K562 (cell line): Measurements from ENCODE around the gene HBP1. TPM values are rescaled to one million over a fixed set of nuclear protein-coding genes. Genes with fewer than 3 reads are reported as not detected.
A peak's percentile ranks its signal among the peaks of the same experiment; 100 is the strongest.

Source experiments
- ADNP ChIP-seq: fragments of 200-800 bp; sonication (Bioruptor generic); IDR thresholded peaks from 2 replicates; pipeline ENCODE4 v1.6.1; 2016; ENCODE audit warnings: missing genetic modification characterization, missing compliant biosample characterization
- ATF3 ChIP-seq, 2 experiments: fragments of 450-650 bp in 1 of 2; sonication (generic) in 1 of 2; formaldehyde crosslinking in 1 of 2; IDR thresholded peaks in 1 of 2; conservative IDR thresholded peaks in 1 of 2; 2 replicates each; pipeline versions ENCODE4 v1.6.1 to v1.8.1; 2016 to 2023; ENCODE audit warnings: mild to moderate bottlenecking in 2 of 2, moderate library complexity in 2 of 2, inconsistent platforms in 1 of 2, missing genetic modification reagents in 1 of 2
- FIP1L1 ChIP-seq: fragments of 200-400 bp; formaldehyde crosslinking; IDR thresholded peaks from 2 replicates; pipeline ENCODE4 v1.6.1; 2018; ENCODE audit warnings: mild to moderate bottlenecking, low read depth, low read length; ENCODE audit not compliant: poor library complexity, severe bottlenecking
- HDAC2 ChIP-seq: fragments of 450-650 bp; IDR thresholded peaks from 2 replicates; pipeline ENCODE4 v1.6.1; 2016; ENCODE audit warnings: mild to moderate bottlenecking
- NCOA2 ChIP-seq, 2 experiments: fragments of 450-650 bp; IDR thresholded peaks; 2 replicates each; pipeline ENCODE4 v1.6.1; 2018; ENCODE audit warnings: mild to moderate bottlenecking in 2 of 2, moderate library complexity in 1 of 2; ENCODE audit not compliant: partially characterized antibody in 2 of 2
- TFE3 ChIP-seq: fragments of 450-650 bp; formaldehyde crosslinking; IDR thresholded peaks from 2 replicates; pipeline ENCODE4 v1.4.0; 2020; ENCODE audit warnings: mild to moderate bottlenecking, mixed read lengths
- TOE1 ChIP-seq, 2 experiments: fragments of 450-650 bp in 1 of 2; sonication (generic) in 1 of 2; formaldehyde crosslinking in 1 of 2; IDR thresholded peaks; 2 replicates each; pipeline versions ENCODE4 v1.7.1 to v1.8.0; 2016 to 2022; ENCODE audit warnings: borderline replicate concordance in 2 of 2, mild to moderate bottlenecking in 2 of 2, antibody characterized with exemption in 1 of 2, inconsistent platforms in 1 of 2, low read depth in 1 of 2, missing genetic modification reagents in 1 of 2, moderate library complexity in 1 of 2
- ZBTB33 ChIP-seq: sonication (generic); formaldehyde crosslinking; IDR thresholded peaks from 2 replicates; pipeline ENCODE4 v1.8.1; 2023; ENCODE audit warnings: mild to moderate bottlenecking, missing genetic modification reagents
- ZHX1 ChIP-seq: fragments of 150-350 bp; conservative IDR thresholded peaks from 2 replicates; pipeline ENCODE4 v1.6.1; 2014; ENCODE audit warnings: low read length
- ZNF324 ChIP-seq: fragments of 250-450 bp; sonication (Bioruptor Pico); IDR thresholded peaks from 2 replicates; pipeline ENCODE4 v1.4.0; 2020; ENCODE audit warnings: mild to moderate bottlenecking
- ZNF57 ChIP-seq: fragments of 450-650 bp; formaldehyde crosslinking; IDR thresholded peaks from 2 replicates; pipeline ENCODE4 v1.4.0; 2020; ENCODE audit warnings: mild to moderate bottlenecking, moderate library complexity
- polyA plus RNA-seq, 8 experiments: library from polyadenylated mRNA; depleted of rRNA in 4 of 8; stranded (reverse) in 5 of 8; unstranded in 3 of 8; fragments of >200 nt; fragmentation: Nextera tagmentation in 2 of 8; fragmentation: Illumina TruSeq in 1 of 8; extraction: Ambion mirVana in 2 of 8; extraction: Trizol in 1 of 8; gene quantifications; 2 replicates each; pipeline versions ENCODE4 v1.2.1 to v1.2.3, GENCODE V29; 2011 to 2014; ENCODE audit warnings: inconsistent platforms in 1 of 8, missing spikeins in 1 of 8
- total RNA-seq, 7 experiments: library from RNA; depleted of rRNA in 6 of 7; stranded (reverse); fragments of >200 nt in 6 of 7; fragmentation: Illumina TruSeq in 2 of 7; extraction: Trizol in 2 of 7; gene quantifications; 2 replicates each; pipeline versions ENCODE4 v1.2.1 to v1.2.3, GENCODE V29; 2011 to 2021; ENCODE audit warnings: low replicate concordance in 1 of 7
- TF ChIP-seq, protein P1 (sequence below): sonication (generic); formaldehyde crosslinking; IDR thresholded peaks from 2 replicates; pipeline ENCODE4 v1.8.0; 2022; ENCODE audit warnings: mild to moderate bottlenecking, missing genetic modification reagents

Gene HBP1
- total and polyA plus RNA-seq, 9 of the 15 experiments (the other 6 are each of a cell fraction or from before 2014, with no cell fraction given), result 18.7 to 59.9 (median 27.0) TPM

- TF ChIP-seq ATF3 (IDR thresholded peaks at IDR 0.05) (peak; percentile 63; the same call in 1 of the 2 replicates), ATF3 (CRISPR knock-in tag; conservative IDR thresholded peaks at IDR 0.05) (peak; percentile 72), HDAC2 (peak; percentile 96), FIP1L1 (no peak), NCOA2 (IDR thresholded peaks at IDR 0.05; ENCODE audit: partially characterized antibody in 2 of 2) (no peak), ADNP (tag) (no peak), ZNF324 (no peak), ZBTB33 (CRISPR knock-in tag) (no peak), TOE1 (IDR thresholded peaks at IDR 0.05; ENCODE audit: borderline replicate concordance) (peak; percentile 98), TOE1 (CRISPR knock-in tag; IDR thresholded peaks at IDR 0.05; ENCODE audit: borderline replicate concordance, low read depth) (0 out of 2 replicates have a peak, but pooled peaks have one; percentile 49), ZHX1 (peak; percentile 74; the same call in 1 of the 2 replicates), TFE3 (CRISPR knock-in tag) (peak; percentile 96), ZNF57 (CRISPR knock-in tag) (no peak)
- TF ChIP-seq, protein P1, sequence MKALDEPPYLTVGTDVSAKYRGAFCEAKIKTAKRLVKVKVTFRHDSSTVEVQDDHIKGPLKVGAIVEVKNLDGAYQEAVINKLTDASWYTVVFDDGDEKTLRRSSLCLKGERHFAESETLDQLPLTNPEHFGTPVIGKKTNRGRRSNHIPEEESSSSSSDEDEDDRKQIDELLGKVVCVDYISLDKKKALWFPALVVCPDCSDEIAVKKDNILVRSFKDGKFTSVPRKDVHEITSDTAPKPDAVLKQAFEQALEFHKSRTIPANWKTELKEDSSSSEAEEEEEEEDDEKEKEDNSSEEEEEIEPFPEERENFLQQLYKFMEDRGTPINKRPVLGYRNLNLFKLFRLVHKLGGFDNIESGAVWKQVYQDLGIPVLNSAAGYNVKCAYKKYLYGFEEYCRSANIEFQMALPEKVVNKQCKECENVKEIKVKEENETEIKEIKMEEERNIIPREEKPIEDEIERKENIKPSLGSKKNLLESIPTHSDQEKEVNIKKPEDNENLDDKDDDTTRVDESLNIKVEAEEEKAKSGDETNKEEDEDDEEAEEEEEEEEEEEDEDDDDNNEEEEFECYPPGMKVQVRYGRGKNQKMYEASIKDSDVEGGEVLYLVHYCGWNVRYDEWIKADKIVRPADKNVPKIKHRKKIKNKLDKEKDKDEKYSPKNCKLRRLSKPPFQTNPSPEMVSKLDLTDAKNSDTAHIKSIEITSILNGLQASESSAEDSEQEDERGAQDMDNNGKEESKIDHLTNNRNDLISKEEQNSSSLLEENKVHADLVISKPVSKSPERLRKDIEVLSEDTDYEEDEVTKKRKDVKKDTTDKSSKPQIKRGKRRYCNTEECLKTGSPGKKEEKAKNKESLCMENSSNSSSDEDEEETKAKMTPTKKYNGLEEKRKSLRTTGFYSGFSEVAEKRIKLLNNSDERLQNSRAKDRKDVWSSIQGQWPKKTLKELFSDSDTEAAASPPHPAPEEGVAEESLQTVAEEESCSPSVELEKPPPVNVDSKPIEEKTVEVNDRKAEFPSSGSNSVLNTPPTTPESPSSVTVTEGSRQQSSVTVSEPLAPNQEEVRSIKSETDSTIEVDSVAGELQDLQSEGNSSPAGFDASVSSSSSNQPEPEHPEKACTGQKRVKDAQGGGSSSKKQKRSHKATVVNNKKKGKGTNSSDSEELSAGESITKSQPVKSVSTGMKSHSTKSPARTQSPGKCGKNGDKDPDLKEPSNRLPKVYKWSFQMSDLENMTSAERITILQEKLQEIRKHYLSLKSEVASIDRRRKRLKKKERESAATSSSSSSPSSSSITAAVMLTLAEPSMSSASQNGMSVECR (CRISPR knock-in tag), result peak; percentile 87
Measured at GRCh38 chr7:107169120-107170050, 582 bp downstream of the HBP1 start (continued).
